GM12891 (cell line): ENCODE results near the gene ATP8A2.

ENCODE experiments used
- PAX5 ChIP-seq: IDR thresholded peaks from 2 replicates; pipeline ENCODE4 v1.6.1; 2011; ENCODE audit warnings: low read length, moderate library complexity, mild to moderate bottlenecking; ENCODE audit not compliant: insufficient read depth, severe bottlenecking
- POLR2A ChIP-seq: IDR thresholded peaks from 2 replicates; pipeline ENCODE4 v1.6.1; 2011; ENCODE audit warnings: low read depth, low read length, control low read depth
- POLR2AphosphoS5 ChIP-seq: IDR thresholded peaks from 2 replicates; pipeline ENCODE4 v1.6.1; 2011; ENCODE audit warnings: low read depth, low read length, control low read depth
- TAF1 ChIP-seq: IDR thresholded peaks from 2 replicates; pipeline ENCODE4 v1.6.1; 2011; ENCODE audit warnings: low read depth, low read length, control low read depth

GRCh38 chr13:25992076-25992475 lies 620.3 kb downstream of the ATP8A2 start:
- TF ChIP-seq POLR2A (no peak), PAX5 (no peak), TAF1 (no peak), POLR2AphosphoS5 (no peak)
